Measurements from ENCODE around the gene CLDN1.

The CLDN1 gene

DNA sequence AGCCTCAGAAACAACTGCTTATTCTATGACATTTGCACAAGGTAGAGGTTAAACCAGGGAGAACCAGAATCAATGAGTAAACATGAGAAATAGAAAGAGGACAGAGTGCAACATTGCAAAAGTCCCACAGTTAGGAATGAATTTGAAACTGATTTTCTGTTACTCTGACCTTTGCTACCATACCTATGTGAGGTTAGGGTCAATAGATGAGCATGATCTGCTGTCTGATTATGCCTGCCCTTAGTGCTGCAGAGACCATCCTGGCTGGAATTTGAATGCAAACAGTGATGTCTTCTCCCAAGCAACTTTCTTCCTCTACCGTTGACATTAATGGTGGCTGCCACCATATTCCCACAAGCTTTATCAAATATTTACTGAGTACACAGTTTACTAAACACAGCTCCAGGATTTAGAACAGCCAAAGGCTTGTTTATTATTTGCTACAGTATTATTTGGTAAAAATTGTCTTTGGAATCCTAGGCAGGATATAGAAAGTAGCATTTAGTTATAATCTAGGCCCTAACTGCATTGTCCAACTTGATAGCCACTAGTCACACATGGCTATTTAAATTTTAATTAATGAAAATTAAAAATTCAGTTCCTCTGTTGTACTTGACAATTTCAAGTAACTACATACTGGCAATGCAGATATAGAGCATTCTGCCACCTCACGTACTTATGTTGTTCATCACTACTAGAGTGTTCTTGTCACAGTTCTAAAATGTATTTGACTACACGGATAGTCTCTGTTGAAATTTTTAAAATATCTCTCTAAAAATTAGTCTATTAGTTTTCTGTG is 8.9 kb upstream of the CLDN1 start:
- no peak for DNase-seq

DNA sequence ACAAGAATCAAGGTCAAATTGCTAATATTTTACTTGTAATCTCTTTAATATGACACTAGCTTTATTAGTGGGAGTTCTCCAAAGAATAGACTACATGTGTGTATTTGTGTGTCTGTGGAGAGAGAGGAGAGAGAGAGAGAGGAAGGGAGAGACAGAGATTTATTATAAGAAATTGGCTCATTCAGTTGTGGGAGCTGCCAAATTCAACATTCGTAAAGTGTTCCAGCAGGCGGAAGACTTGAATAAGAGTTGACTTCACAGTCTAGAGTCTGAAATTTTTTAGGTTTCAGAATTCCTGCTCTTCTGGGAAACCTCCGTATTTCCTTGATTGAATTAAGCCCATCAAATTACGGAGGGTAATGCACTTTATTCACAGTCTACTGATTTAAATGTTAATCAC is 4.7 kb upstream of the CLDN1 start:
- DNase-seq: no peak

DNA sequence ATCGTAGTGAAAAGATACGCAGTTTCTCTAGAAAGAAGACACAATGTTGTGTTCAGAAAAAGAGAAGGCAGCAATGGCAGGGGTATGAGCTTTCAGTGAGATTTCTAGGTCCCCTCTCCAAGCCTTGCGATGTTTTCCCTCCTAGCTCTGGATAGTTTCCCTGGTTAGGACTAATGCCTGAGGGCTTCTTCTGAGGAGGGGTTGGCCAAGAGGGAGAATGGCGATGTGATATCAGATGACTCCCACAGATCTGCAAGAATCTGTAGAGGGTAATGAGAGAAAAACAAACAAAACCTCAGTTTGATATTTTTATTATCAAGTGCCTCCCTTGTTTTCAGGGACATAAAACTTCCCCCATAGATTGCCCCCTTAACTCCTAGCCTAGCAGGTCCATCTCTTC is 4.1 kb upstream of the CLDN1 start:
- no peak for DNase-seq

DNA sequence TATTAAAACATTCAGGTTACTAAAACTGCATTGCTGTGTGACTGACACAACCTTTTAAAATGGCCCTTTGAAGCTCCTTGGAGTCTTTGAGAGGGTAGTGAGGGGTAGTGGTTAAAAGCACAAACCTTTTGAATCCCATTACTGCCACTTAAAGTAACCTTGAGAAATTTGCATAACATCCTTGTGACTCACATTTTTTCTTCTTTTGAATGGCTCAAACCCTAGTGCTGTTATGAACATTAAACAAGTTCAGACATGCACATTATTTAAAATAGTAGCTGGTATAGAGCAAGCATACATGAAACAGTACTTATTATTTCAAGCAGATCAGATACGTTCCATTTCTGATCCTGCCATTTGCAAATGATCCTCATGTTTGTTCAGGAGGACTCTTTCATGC is 3.7 kb upstream of the CLDN1 start:
- no peak for DNase-seq

DNA sequence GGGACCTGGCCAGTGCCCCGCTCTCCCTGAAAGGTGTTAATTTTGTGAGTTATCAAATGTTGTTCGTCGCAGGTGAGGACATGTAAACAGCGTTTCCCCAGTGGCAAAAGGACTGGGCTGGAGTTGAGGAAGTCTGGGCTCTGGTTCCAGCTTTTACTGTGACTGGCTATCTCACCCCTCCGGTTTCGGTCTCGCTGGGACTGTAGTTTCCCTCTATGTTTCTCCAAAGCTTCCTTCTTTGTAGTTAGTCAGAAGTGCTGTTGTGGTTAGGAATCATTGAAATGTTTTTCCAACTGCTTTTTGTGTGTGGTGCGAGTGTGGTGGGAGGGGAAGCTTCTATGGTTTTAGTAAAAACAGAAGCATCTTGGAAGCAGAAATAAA is 990 bp upstream of the CLDN1 start:
- no peak for DNase-seq

DNA sequence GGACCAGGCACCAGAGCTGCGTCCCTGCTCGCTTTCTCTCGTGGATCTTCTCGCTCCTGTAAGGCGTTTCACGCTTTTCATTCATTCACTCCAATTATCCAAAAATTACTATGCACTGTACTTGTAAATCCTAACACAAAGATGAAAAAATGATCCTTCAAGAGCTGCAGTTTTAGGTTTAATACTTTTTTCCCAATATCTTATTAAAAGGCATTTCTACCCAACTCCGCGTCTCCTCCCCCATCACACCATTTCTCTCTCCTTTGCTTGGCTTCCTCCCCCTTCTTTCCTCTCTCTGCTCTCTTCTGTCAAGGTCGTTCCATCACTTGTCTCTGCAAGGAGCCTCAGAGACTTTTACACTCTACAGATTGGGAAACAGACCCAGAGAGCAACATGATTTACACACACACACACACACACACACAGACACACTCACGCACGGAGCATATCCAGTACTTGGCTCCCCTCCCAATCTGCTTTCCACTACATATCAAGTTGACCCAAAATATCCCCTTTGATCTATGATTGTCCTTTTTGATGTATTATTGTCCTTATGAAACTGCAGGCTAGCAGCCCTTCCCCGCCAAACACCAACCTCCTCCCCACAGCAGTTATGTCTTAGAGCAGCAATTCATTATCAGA is 479 bp upstream of the CLDN1 start:
- DNase-seq: no peak

DNA sequence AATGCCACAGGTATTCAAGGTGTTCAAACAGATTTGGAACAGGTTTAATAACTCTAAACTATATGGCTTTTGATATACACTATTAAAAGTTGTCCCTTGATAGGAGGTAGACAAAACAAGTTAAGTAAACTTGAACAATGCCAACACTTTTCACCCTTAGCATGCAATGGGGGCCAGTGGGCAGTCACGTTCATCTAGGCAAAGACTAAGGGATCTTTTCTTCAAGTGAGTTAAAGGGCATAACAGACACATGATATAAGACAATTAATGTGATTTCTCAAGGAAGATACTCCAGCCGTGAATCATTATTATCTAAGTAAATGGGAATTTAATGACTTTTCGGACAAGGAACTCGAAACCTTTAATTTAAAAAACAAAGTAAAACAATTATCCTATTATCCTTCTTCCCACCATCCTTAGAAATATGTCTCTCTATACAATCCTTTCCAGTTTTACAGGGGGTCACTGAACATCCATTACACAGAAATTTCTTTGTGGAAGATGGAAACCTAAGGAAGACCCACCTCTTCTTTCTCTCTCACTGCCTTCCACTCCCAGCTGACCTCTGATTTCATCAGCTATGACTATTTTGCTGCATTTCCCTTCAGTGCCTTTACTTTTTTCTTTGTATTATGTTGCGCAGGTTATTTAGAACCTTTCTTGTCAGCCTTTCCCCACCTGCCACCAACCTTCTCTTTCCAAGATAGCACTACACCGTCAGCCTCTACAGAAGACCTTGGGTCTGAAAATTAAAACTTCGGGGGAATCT is 1.5 kb downstream of the CLDN1 start:
- DNase-seq: no peak

DNA sequence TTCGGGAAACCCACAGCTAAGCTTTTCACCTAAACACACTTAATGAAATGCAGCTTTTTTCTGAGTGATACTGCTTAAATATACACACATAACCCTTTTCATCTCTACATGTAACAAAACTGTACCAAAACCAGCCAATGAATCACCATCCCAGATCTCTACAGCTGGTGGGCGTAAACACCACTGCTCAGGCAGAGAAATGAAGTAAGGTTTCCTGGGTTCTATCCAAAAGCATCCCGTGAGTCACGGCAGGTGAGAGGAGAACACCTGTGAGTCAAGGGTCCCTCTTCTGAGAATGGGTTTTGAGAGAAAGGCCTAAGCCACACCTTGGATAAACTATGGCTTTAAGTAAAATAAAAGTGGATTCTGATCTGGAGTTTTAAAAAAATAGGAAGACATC is 2.6 kb downstream of the CLDN1 start:
- no peak for DNase-seq

GRCh38 chr3:190318666-190319065 is 3.6 kb downstream of the CLDN1 start:
- no peak for DNase-seq

GRCh38 chr3:190314741-190315140 is 7.5 kb downstream of the CLDN1 start:
- DNase-seq: no peak

DNA sequence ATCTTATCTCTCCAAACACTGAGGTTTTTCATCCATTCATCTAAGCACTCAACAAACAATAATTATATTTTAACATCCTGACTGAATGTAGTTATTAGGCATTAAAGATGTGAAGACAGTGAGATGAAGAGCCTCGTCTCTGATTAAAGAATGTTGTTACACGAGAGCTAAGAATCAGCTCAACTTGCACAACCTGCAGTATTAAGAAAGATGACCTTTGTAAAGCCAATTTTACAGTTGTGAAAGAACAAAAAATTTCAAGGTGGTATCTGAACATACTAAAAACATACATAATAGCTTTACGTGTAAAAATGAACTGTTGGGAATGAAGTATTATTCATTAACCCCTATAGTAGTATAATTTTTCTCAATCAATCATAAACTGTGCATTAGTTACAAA is 12.8 kb downstream of the CLDN1 start:
- DNase-seq: no peak

DNA sequence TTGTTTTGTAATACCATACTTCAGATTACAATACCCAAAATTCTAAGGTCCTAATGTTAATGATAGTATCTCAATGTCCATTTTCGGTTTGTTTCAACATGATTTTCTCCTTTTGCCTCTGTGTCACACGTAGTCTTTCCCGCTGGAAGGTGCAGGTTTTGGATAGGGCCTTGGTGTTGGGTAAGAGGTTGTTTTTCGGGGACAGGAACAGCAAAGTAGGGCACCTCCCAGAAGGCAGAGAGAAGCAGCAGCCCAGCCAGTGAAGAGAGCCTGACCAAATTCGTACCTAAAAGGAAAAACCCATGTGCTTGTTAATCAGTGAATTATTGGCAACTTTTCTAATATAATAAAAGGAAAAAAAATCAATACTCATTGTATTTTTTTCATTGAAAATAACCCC is 14.1 kb downstream of the CLDN1 start:
- no peak for DNase-seq

- no peak for DNase-seq
Measured at GRCh38 chr3:190307164-190307545, 15.1 kb downstream of the CLDN1 start.

GRCh38 chr3:190306513-190307163 is 15.6 kb downstream of the CLDN1 start:
- DNase-seq: no peak

GRCh38 chr3:190306026-190306425 is 16.2 kb downstream of the CLDN1 start:
- DNase-seq: no peak

DNA sequence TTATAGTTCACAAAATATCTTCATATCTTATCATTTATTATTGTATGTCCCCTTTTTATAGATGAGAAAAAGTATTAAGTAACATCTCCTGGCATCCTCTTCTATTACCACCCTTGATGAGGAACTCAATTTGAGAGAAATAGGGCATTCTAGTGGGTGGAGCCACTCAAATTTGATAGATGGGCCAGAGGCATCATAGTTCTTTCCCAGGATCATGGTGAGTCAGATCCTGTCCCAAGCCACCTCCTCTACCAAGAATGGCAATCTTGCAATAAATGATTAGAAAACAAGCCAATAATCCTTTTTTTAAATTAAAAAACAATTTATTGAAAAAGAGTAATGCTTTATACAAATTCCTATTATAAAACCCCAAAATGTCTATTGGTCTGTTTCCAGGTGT is 16.8 kb downstream of the CLDN1 start:
- no peak for DNase-seq

DNA sequence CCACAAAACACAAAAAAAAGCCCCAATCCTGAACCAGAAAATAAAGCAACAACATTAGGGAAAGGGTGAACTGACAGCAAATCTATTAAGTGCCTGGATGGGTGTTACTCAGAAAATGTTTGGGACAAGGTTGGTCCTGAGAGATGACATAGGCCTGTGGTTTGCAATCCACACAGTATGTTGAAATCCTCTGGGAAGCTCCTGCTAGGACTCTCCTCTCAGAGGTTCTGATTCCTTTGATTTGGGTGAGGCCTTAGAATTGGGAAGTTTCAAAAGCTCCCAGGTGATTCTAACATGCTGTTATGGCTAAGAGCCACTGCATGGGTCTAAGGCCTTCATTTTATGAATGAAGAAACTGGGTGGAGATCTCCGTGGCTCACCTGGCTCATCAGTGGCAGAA is 18.4 kb downstream of the CLDN1 start:
- DNase-seq: no peak

DNA sequence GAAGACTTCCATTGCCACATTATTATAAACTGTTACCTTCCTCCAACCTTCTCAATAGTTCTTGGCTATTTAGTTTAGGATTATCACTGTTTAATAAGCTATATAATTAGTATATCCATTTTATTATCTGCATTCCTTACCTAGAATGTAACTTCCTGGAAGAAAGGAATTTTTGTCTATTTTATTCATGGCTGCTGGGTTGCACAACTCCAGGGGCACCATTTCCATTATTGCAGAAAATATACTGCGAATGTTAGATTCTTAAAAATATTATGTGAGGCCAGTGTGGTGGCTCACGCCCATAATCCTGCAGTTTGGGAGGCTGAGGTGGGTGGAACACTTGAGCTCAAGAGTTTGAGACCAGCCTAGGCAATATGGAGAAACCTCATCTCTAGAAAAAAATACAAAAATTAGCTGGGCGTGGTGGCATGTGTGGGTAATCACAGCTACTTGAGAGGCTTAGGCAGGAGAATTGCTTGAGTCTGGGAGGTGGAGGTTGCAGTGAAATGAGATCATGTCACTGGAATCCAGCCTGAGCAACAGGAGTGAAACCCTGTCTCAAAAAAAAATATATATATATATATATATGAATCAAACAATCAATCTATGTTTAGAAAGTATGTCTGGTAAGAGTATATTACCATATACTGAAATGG is 19.9 kb downstream of the CLDN1 start:
- DNase-seq: no peak

- DNase-seq: no peak
Measured at GRCh38 chr3:190301591-190301990, 20.7 kb downstream of the CLDN1 start.

DNA sequence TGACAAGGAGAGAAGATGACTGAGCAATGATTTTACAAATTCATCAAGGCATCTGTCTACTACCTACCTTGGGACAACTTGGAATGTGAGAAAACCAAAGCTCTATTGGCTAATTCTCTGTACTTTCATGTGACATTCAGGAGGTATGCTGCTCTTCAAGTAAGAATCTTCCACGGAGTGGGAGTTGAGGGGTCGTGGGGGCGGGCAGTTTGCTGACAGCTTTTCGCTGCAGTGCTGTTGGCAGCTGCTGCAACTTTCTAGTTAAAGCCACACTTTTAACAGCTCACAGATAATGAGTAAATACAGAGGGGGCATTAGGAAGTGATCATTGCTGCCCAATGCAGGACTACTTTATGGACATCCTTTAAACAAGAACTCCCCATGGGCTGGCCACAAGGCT is 22.3 kb downstream of the CLDN1 start:
- DNase-seq: no peak

- DNase-seq: no peak
Measured at GRCh38 chr3:190294030-190294429, 28.2 kb downstream of the CLDN1 start.

DNA sequence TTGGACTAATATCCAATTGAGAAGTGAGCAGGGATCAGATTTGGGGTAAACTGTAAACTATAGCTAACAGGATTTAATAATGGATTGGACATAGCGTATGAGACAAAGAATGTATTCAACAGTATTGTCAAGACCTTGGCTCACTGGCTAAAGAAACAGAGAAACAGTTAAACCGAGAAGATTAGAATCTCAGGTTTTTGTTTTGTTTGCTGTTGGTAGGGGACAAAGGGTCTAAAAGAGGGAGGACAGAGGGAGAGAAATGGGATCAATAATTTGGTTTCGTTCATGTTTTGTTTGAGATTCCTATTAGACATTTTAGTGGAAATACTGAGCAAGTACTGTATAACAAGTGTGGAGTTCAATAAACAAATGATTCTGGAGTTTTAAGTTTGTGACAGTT is 28.6 kb downstream of the CLDN1 start:
- DNase-seq: no peak

- DNase-seq: no peak
Measured at GRCh38 chr3:190291994-190292584, 30.2 kb downstream of the CLDN1 start.

All from activated gamma-delta T cell (primary cell).